Trophoblast cell (in vitro differentiated cells and primary cell): Measurements from ENCODE around the gene TESK2.

Source experiments
- DNase-seq, 2 donors: peaks; one replicate each; pipeline ENCODE4 v3.0.0-alpha.2; 2016
- H2AFZ ChIP-seq: 2 replicates; pipeline ENCODE4 v1.6.1; 2013; ENCODE audit warnings: low read length, moderate library complexity, mild to moderate bottlenecking; ENCODE audit not compliant: insufficient read depth, poor library complexity
- H2AK5ac ChIP-seq: 2 replicates; pipeline ENCODE4 v1.6.1; 2013; ENCODE audit warnings: mild to moderate bottlenecking, low read length
- H2BK120ac ChIP-seq: 2 replicates; pipeline ENCODE4 v1.6.1; 2013; ENCODE audit warnings: low read length, mild to moderate bottlenecking, moderate library complexity; ENCODE audit not compliant: insufficient read depth, poor library complexity
- H2BK12ac ChIP-seq: 2 replicates; pipeline ENCODE4 v1.6.1; 2013; ENCODE audit warnings: mild to moderate bottlenecking, low read length, moderate library complexity
- H2BK5ac ChIP-seq: 2 replicates; pipeline ENCODE4 v1.6.1; 2013; ENCODE audit warnings: low read length, low read depth, moderate library complexity, mild to moderate bottlenecking; ENCODE audit not compliant: poor library complexity
- H3K14ac ChIP-seq: 2 replicates; pipeline ENCODE4 v1.6.1; 2013; ENCODE audit warnings: mild to moderate bottlenecking, low read length
- H3K18ac ChIP-seq: 2 replicates; pipeline ENCODE4 v1.6.1; 2013; ENCODE audit warnings: mild to moderate bottlenecking, low read length
- H3K23ac ChIP-seq: 2 replicates; pipeline ENCODE4 v1.6.1; 2013; ENCODE audit warnings: low read length
- H3K27ac ChIP-seq: 2 replicates; pipeline ENCODE4 v1.5.1; 2013; ENCODE audit warnings: low read depth, mild to moderate bottlenecking, inconsistent platforms, low read length, moderate library complexity
- H3K27me3 ChIP-seq: 2 replicates; pipeline ENCODE4 v1.6.1; 2013; ENCODE audit warnings: inconsistent platforms, mild to moderate bottlenecking, low read length, moderate library complexity; ENCODE audit not compliant: insufficient read depth
- H3K36me3 ChIP-seq, 2 experiments: 1 replicate in 1 of 2; 2 replicates in 1 of 2; pipeline ENCODE4 v1.6.1; 2013; ENCODE audit warnings: low read length in 2 of 2, mild to moderate bottlenecking in 2 of 2, moderate library complexity in 1 of 2; ENCODE audit not compliant: insufficient read depth in 2 of 2, control insufficient read depth in 1 of 2
- H3K4ac ChIP-seq: 2 replicates; pipeline ENCODE4 v1.6.1; 2013; ENCODE audit warnings: low read depth, mild to moderate bottlenecking, low read length, moderate library complexity
- H3K4me1 ChIP-seq, 2 experiments: 1 replicate in 1 of 2; 2 replicates in 1 of 2; pipeline ENCODE4 v1.6.1; 2013; ENCODE audit warnings: low read length in 2 of 2, mild to moderate bottlenecking in 2 of 2, moderate library complexity in 1 of 2; ENCODE audit not compliant: insufficient read depth in 2 of 2, control insufficient read depth in 1 of 2
- H3K4me2 ChIP-seq: 2 replicates; pipeline ENCODE4 v1.6.1; 2013; ENCODE audit warnings: inconsistent platforms, mild to moderate bottlenecking, low read length, moderate library complexity
- H3K4me3 ChIP-seq: 2 replicates; pipeline ENCODE4 v1.5.1; 2013; ENCODE audit warnings: mild to moderate bottlenecking, low read depth, low read length, inconsistent platforms
- H3K79me1 ChIP-seq: one replicate; pipeline ENCODE4 v1.6.1; 2013; ENCODE audit warnings: low read length
- H3K79me2 ChIP-seq: 2 replicates; pipeline ENCODE4 v1.6.1; 2013; ENCODE audit warnings: low read length, mild to moderate bottlenecking; ENCODE audit not compliant: control insufficient read depth, insufficient read depth, poor library complexity
- H3K9ac ChIP-seq: 2 replicates; pipeline ENCODE4 v1.6.1; 2013; ENCODE audit warnings: mild to moderate bottlenecking, low read length
- H3K9me3 ChIP-seq: 2 replicates; pipeline ENCODE4 v1.6.1; 2013; ENCODE audit warnings: low read depth, mild to moderate bottlenecking, control low read depth, inconsistent platforms, low read length; ENCODE audit not compliant: insufficient read depth
- H4K12ac ChIP-seq: 2 replicates; pipeline ENCODE4 v1.6.1; 2013; ENCODE audit warnings: low read depth, mild to moderate bottlenecking, low read length, moderate library complexity
- H4K8ac ChIP-seq: 2 replicates; pipeline ENCODE4 v1.6.1; 2013; ENCODE audit warnings: low read depth, mild to moderate bottlenecking, low read length, moderate library complexity
- H4K91ac ChIP-seq: one replicate; pipeline ENCODE4 v1.6.1; 2013; ENCODE audit warnings: low read depth, mild to moderate bottlenecking, low read length, moderate library complexity
- WGBS: extraction: QIAGEN DNeasy Blood & Tissue Kit; methylation state at CpG from one replicate; pipeline ENCODE4 v1.1.7; 2013; ENCODE audit warnings: missing lambda C conversion rate; ENCODE audit not compliant: insufficient read length, insufficient coverage; ENCODE audit errors: extremely low coverage; 5-methylcytosine and 5-hydroxymethylcytosine counted together

The TESK2 gene

GRCh38 chr1:45395582-45395981, 95.4 kb downstream of the TESK2 start:
- H3K27me3 ChIP-seq, result no peaks in the 10 kb centered on the region
- H4K8ac ChIP-seq, result no peak overlapping the region
- no peak overlapping the region for H2AK5ac ChIP-seq
- WGBS, result no CpG with 5 or more reads among the region's 1 CpG
- H3K4ac ChIP-seq, result no peak overlapping the region
- H3K14ac ChIP-seq, result no peak overlapping the region
- no peaks in the 10 kb centered on the region for H3K4me1 ChIP-seq
- H3K23ac ChIP-seq, result no peak overlapping the region
- no peak overlapping the region for H3K27ac ChIP-seq
- no peak overlapping the region for H4K91ac ChIP-seq
- no peak overlapping the region for H4K12ac ChIP-seq
- H2AFZ ChIP-seq, result no peak overlapping the region
- no peak overlapping the region for H3K4me3 ChIP-seq
- peaks cover 2% of the 10 kb centered on the region for H3K79me2 ChIP-seq
- no peak overlapping the region for H2BK12ac ChIP-seq
- no peak overlapping the region for H3K4me2 ChIP-seq
- no peaks in the 10 kb centered on the region for H3K36me3 ChIP-seq
- DNase-seq, result no peak
- no peak overlapping the region for H3K9ac ChIP-seq
- no peaks in the 10 kb centered on the region for H3K79me1 ChIP-seq
- H3K18ac ChIP-seq, result no peak overlapping the region
- H2BK120ac ChIP-seq, result no peak overlapping the region
- H2BK5ac ChIP-seq, result no peak overlapping the region
- H3K9me3 ChIP-seq, result no peaks in the 10 kb centered on the region

- no peak overlapping the region for H2BK12ac ChIP-seq
- H3K9me3 ChIP-seq, result no peaks in the 10 kb centered on the region
- H3K4ac ChIP-seq, result no peak overlapping the region
- H4K91ac ChIP-seq, result no peak overlapping the region
- no peak overlapping the region for H4K12ac ChIP-seq
- H3K27me3 ChIP-seq, result no peaks in the 10 kb centered on the region
- H2AFZ ChIP-seq, result no peak overlapping the region
- no peaks in the 10 kb centered on the region for H3K4me1 ChIP-seq
- H2BK5ac ChIP-seq, result no peak overlapping the region
- no peak overlapping the region for H3K14ac ChIP-seq
- no peak overlapping the region for H2AK5ac ChIP-seq
- H3K79me2 ChIP-seq, result peaks cover 2% of the 10 kb centered on the region
- H4K8ac ChIP-seq, result no peak overlapping the region
- no peaks in the 10 kb centered on the region for H3K36me3 ChIP-seq
- no peaks in the 10 kb centered on the region for H3K79me1 ChIP-seq
- DNase-seq, result no peak
- H3K23ac ChIP-seq, result no peak overlapping the region
- H3K27ac ChIP-seq, result no peak overlapping the region
- WGBS, result no CpG with 5 or more reads among the region's 2 CpGs
- H3K18ac ChIP-seq, result no peak overlapping the region
- no peak overlapping the region for H3K4me2 ChIP-seq
- H2BK120ac ChIP-seq, result no peak overlapping the region
- H3K4me3 ChIP-seq, result no peak overlapping the region
- no peak overlapping the region for H3K9ac ChIP-seq
Observed at GRCh38 chr1:45395051-45395450, 95.9 kb downstream of the TESK2 start.

GRCh38 chr1:45394342-45394741, 96.6 kb downstream of the TESK2 start:
- H3K9me3 ChIP-seq, result no peaks in the 10 kb centered on the region
- H4K12ac ChIP-seq, result no peak overlapping the region
- DNase-seq, result no peak
- no peaks in the 10 kb centered on the region for H3K27me3 ChIP-seq
- H3K4me2 ChIP-seq, result no peak overlapping the region
- H3K9ac ChIP-seq, result no peak overlapping the region
- H3K27ac ChIP-seq, result no peak overlapping the region
- no CpG with 5 or more reads among the region's 3 CpGs for WGBS
- no peak overlapping the region for H2AFZ ChIP-seq
- no peak overlapping the region for H2BK120ac ChIP-seq
- H3K4me1 ChIP-seq, result no peaks in the 10 kb centered on the region
- H3K36me3 ChIP-seq, result no peaks in the 10 kb centered on the region
- no peak overlapping the region for H3K4me3 ChIP-seq
- no peak overlapping the region for H3K4ac ChIP-seq
- H3K18ac ChIP-seq, result peak overlapping the region; percentile 45
- no peak overlapping the region for H2AK5ac ChIP-seq
- H3K79me1 ChIP-seq, result no peaks in the 10 kb centered on the region
- no peak overlapping the region for H4K91ac ChIP-seq
- H4K8ac ChIP-seq, result no peak overlapping the region
- no peak overlapping the region for H3K23ac ChIP-seq
- no peak overlapping the region for H3K14ac ChIP-seq
- no peak overlapping the region for H2BK12ac ChIP-seq
- H2BK5ac ChIP-seq, result no peak overlapping the region
- peaks cover 2% of the 10 kb centered on the region for H3K79me2 ChIP-seq

- Histone ChIP-seq H3K4me2 (no peak overlapping the region), H2AK5ac (no peak overlapping the region), H2BK5ac (no peak overlapping the region), H3K18ac (peak overlapping the region; percentile 45), H2BK12ac (no peak overlapping the region), H3K27ac (no peak overlapping the region), H3K4ac (no peak overlapping the region), H2BK120ac (no peak overlapping the region), H3K36me3 (no peaks in the 10 kb centered on the region), H3K79me1 (no peaks in the 10 kb centered on the region), H4K91ac (no peak overlapping the region), H3K9ac (no peak overlapping the region), H4K8ac (no peak overlapping the region), H3K4me3 (no peak overlapping the region), H3K9me3 (no peaks in the 10 kb centered on the region), H3K27me3 (no peaks in the 10 kb centered on the region), H2AFZ (no peak overlapping the region), H3K14ac (no peak overlapping the region), H3K23ac (no peak overlapping the region), H4K12ac (peak overlapping the region; percentile 26), H3K4me1 (no peaks in the 10 kb centered on the region), H3K79me2 (peaks cover 2% of the 10 kb centered on the region)
- DNase-seq, result peak in 1 of 2 donors; percentile 28
- no CpG with 5 or more reads among the region's 6 CpGs for WGBS
Observed at GRCh38 chr1:45393718-45394302, 97.2 kb downstream of the TESK2 start.
